PC-3 (cell line): ENCODE measurements around the gene SDS. TPM values are rescaled to one million over a fixed set of nuclear protein-coding genes. Genes with fewer than 3 reads are reported as not detected.

Experiments used
- ATAC-seq: fragments of 200-7000 bp; cut with Tn5 transposase; 2 replicates; pipeline ENCODE4 v1.9.1; 2020; ENCODE audit warnings: mild to moderate bottlenecking, moderate library complexity
- BruUV-seq: library from RNA; stranded (reverse); fragments of 400-500 nt; replicated peaks from 2 replicates; lab custom pipeline; 2021; lab: Mats Ljungman, UMichigan
- CTCF ChIA-PET: fragments of 300-600 bp; sonication (Branson Sonifier 250); formaldehyde crosslinking; loops from one replicate; lab custom pipeline; 2022; ENCODE audit warnings: antibody characterized with exemption; lab: Charles Lee
- POLR2A ChIA-PET: fragments of 300-600 bp; sonication (Branson Sonifier 250); formaldehyde crosslinking; loops from one replicate; lab custom pipeline; 2022; ENCODE audit warnings: antibody characterized with exemption; ENCODE audit not compliant: unreplicated experiment; lab: Charles Lee
- DNase-seq: peaks from one replicate; pipeline ENCODE4 v3.0.0-alpha.2; 2015
- H2AFZ ChIP-seq: fragments of 300-600 bp; sonication (generic); 2 replicates; pipeline ENCODE4 v1.6.0; 2016; ENCODE audit warnings: antibody characterized with exemption, low read length
- H3F3A ChIP-seq: fragments of 300-600 bp; sonication (generic); one replicate; pipeline ENCODE4 v1.6.0; 2017; ENCODE audit warnings: antibody characterized with exemption, low read length, control low read depth, mild to moderate bottlenecking; ENCODE audit not compliant: unreplicated experiment
- H3K27ac ChIP-seq: fragments of 300-600 bp; sonication (generic); 2 replicates; pipeline ENCODE4 v1.5.1; 2016; ENCODE audit warnings: mild to moderate bottlenecking, low read length
- H3K27me3 ChIP-seq: fragments of 300-600 bp; sonication (generic); 2 replicates; pipeline ENCODE4 v1.6.1; 2016; ENCODE audit warnings: low read length, mixed read lengths
- H3K36me3 ChIP-seq: fragments of 300-600 bp; sonication (generic); 2 replicates; pipeline ENCODE4 v1.6.1; 2016; ENCODE audit warnings: low read depth, mixed run types, low read length, mixed read lengths
- H3K4me1 ChIP-seq: fragments of 300-600 bp; sonication (generic); 2 replicates; pipeline ENCODE4 v1.5.1; 2016; ENCODE audit warnings: low read length; ENCODE audit not compliant: insufficient read depth
- H3K4me2 ChIP-seq: fragments of 300-600 bp; sonication (generic); 2 replicates; pipeline ENCODE4 v1.6.0; 2016; ENCODE audit warnings: low read length
- H3K4me3 ChIP-seq: fragments of 300-600 bp; sonication (generic); 2 replicates; pipeline ENCODE4 v1.5.1; 2016; ENCODE audit warnings: mild to moderate bottlenecking, low read length, mixed read lengths
- H3K79me2 ChIP-seq: fragments of 300-600 bp; sonication (generic); 2 replicates; pipeline ENCODE4 v1.6.1; 2017; ENCODE audit warnings: low read length, mixed read lengths
- H3K9ac ChIP-seq: fragments of 300-600 bp; sonication (generic); 2 replicates; pipeline ENCODE4 v1.6.0; 2016; ENCODE audit warnings: mild to moderate bottlenecking, low read length
- H3K9me2 ChIP-seq: fragments of 300-600 bp; sonication (generic); replicated peaks from 2 replicates; pipeline ENCODE4 v1.6.1; 2016; ENCODE audit warnings: mixed run types, low read length, mixed read lengths
- H3K9me3 ChIP-seq: fragments of 300-600 bp; sonication (generic); 2 replicates; pipeline ENCODE4 v1.6.1; 2016; ENCODE audit warnings: low read length, mixed read lengths
- H4K20me1 ChIP-seq: fragments of 300-600 bp; sonication (generic); 2 replicates; pipeline ENCODE4 v1.6.1; 2016; ENCODE audit warnings: low read length, mixed read lengths
- EZH2 ChIP-seq: fragments of 300-600 bp; sonication (generic); IDR thresholded peaks from one replicate; pipeline ENCODE4 v1.6.1; 2017; ENCODE audit warnings: antibody characterized with exemption, mild to moderate bottlenecking, low read length; ENCODE audit not compliant: unreplicated experiment
- EZH2phosphoT487 ChIP-seq: fragments of 300-600 bp; sonication (generic); IDR thresholded peaks from 2 replicates; pipeline ENCODE4 v1.6.1; 2018; ENCODE audit warnings: mild to moderate bottlenecking, antibody characterized with exemption, low read length, borderline replicate concordance
- intact Hi-C: fragments of 100-400 bp; cut with micrococcal nuclease; formaldehyde crosslinking; loops from 2 replicates; pipeline ENCODE4 v1.9.0; 2023
- total RNA-seq: library from RNA; depleted of rRNA; stranded (reverse); fragments of >200 nt; gene quantifications from 2 replicates; pipeline ENCODE4 v1.2.3, GENCODE V29; 2014; rRNA removed
- TF ChIP-seq, protein P1 (sequence below): fragments of 300-600 bp; sonication (generic); conservative IDR thresholded peaks from 2 replicates; pipeline ENCODE4 v1.5.1; 2017; ENCODE audit warnings: antibody characterized with exemption, low read depth, mild to moderate bottlenecking, low read length

The SDS gene
- total RNA-seq, 1 experiment from 2014 or later: not detected

DNA sequence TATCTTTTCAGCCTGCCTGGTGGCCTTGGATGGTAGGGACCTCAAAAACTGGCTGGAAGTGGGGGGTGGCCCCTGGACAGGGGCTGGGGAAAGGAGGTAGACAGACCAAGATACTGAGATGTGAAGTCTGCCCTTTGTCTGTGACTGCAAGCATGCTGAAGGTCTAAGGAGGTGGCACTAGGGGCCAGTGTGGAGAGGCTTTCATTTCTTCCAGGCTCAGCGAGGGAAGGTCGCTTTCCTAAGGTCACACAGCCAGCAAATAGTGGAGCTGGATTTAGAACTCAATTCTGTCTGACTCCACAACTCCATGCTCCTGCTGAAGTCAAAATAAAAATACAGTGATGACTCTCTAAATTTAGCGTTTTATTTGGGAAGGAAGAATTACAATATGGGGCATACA is 56.6 kb downstream of the SDS start:
- CTCF ChIA-PET: interaction anchor here (0.7 kb wide), 1 partner anchor 33 kb away, joined by 3 read pairs; no protein-coding TSS in a partner anchor
- H3K9me2 ChIP-seq: no peaks in the 10 kb centered on the region
- no peaks in the 10 kb centered on the region for H3K36me3 ChIP-seq
- H3K4me2 ChIP-seq: no peak overlapping the region
- no peak overlapping the region for H3K9ac ChIP-seq
- no peaks in the 10 kb centered on the region for H3K4me1 ChIP-seq
- intact Hi-C loops: no loop called here
- H3K27me3 ChIP-seq: no peaks in the 10 kb centered on the region
- H3K79me2 ChIP-seq: no peaks in the 10 kb centered on the region
- BruUV-seq: no TSS peak
- H3K4me3 ChIP-seq: no peak overlapping the region
- no peak overlapping the region for H2AFZ ChIP-seq
- TF ChIP-seq EZH2: no peak
- TF ChIP-seq, protein P1, sequence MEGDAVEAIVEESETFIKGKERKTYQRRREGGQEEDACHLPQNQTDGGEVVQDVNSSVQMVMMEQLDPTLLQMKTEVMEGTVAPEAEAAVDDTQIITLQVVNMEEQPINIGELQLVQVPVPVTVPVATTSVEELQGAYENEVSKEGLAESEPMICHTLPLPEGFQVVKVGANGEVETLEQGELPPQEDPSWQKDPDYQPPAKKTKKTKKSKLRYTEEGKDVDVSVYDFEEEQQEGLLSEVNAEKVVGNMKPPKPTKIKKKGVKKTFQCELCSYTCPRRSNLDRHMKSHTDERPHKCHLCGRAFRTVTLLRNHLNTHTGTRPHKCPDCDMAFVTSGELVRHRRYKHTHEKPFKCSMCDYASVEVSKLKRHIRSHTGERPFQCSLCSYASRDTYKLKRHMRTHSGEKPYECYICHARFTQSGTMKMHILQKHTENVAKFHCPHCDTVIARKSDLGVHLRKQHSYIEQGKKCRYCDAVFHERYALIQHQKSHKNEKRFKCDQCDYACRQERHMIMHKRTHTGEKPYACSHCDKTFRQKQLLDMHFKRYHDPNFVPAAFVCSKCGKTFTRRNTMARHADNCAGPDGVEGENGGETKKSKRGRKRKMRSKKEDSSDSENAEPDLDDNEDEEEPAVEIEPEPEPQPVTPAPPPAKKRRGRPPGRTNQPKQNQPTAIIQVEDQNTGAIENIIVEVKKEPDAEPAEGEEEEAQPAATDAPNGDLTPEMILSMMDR: no peak
- TF ChIP-seq EZH2phosphoT487: no peak
- no peaks in the 10 kb centered on the region for H3K9me3 ChIP-seq
- no peak overlapping the region for H3K27ac ChIP-seq
- no peaks in the 10 kb centered on the region for H4K20me1 ChIP-seq
- H3F3A ChIP-seq: no peaks in the 10 kb centered on the region
- DNase-seq (no peak), ATAC-seq (peak; percentile 38; the same call in 1 of the 2 replicates)
- POLR2A ChIA-PET: no interaction called here

DNA sequence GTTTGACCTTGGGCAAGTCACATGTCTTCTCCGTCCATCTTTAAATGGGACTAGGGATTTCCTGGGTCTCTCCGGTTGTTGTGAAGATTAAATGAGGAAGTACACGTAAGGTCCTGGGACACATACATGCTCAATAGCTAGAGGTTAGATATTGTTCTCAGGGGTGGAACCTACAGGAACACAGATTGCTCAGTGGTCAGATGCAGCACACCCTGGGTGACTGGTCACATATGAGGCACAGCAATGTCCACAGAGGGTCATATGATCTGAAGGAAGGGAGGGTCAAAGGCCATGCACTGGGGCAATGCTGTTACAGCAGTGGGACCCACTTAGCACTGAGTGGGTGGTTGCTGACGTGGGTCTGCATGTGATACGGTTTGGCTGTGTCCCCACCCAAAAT is 57.3 kb downstream of the SDS start:
- H2AFZ ChIP-seq: no peak overlapping the region
- no peaks in the 10 kb centered on the region for H3K27me3 ChIP-seq
- H3F3A ChIP-seq: no peaks in the 10 kb centered on the region
- POLR2A ChIA-PET: no interaction called here
- no TSS peak for BruUV-seq
- H3K4me3 ChIP-seq: no peak overlapping the region
- no peak overlapping the region for H3K27ac ChIP-seq
- no peaks in the 10 kb centered on the region for H3K9me3 ChIP-seq
- TF ChIP-seq, protein P1: no peak
- no peak for TF ChIP-seq EZH2phosphoT487
- TF ChIP-seq EZH2: no peak
- H3K9me2 ChIP-seq: no peaks in the 10 kb centered on the region
- CTCF ChIA-PET: no interaction called here
- no peak overlapping the region for H3K4me2 ChIP-seq
- H3K4me1 ChIP-seq: no peaks in the 10 kb centered on the region
- H3K36me3 ChIP-seq: no peaks in the 10 kb centered on the region
- H3K79me2 ChIP-seq: no peaks in the 10 kb centered on the region
- ATAC-seq (no peak), DNase-seq (no peak)
- intact Hi-C loops: no loop called here
- H4K20me1 ChIP-seq: no peaks in the 10 kb centered on the region
- no peak overlapping the region for H3K9ac ChIP-seq

DNA sequence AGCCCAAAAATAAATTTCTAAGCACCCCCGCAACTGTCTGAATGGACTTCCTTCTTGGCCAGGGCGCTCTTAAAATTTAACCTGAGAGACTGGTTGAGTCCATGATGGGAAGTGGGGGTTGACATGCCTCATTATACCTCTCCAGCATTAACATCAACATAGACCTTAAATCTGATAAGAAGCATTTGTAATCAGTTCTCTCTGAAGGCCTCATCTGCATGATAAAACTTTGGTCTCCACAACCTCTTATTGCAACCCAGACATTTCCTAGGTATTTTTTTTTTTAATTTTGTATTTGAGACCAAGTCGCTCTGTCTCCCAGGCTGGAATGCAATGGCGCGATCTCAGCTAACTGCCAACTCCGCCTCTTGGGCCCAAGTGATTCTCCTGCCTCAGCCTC is 58.4 kb downstream of the SDS start:
- ChIA-PET POLR2A (no interaction called here), CTCF (no interaction called here)
- H2AFZ ChIP-seq: no peak overlapping the region
- H3K36me3 ChIP-seq: no peaks in the 10 kb centered on the region
- H4K20me1 ChIP-seq: no peaks in the 10 kb centered on the region
- no peaks in the 10 kb centered on the region for H3K4me1 ChIP-seq
- H3K9ac ChIP-seq: no peak overlapping the region
- H3K4me2 ChIP-seq: no peak overlapping the region
- H3K4me3 ChIP-seq: no peak overlapping the region
- intact Hi-C loops: no loop called here
- TF ChIP-seq, protein P1: no peak
- TF ChIP-seq EZH2 (no peak), EZH2phosphoT487 (no peak)
- H3F3A ChIP-seq: no peaks in the 10 kb centered on the region
- no peaks in the 10 kb centered on the region for H3K9me2 ChIP-seq
- H3K79me2 ChIP-seq: no peaks in the 10 kb centered on the region
- no peak overlapping the region for H3K27ac ChIP-seq
- ATAC-seq: no peak
- BruUV-seq: no TSS peak
- H3K9me3 ChIP-seq: no peaks in the 10 kb centered on the region
- no peaks in the 10 kb centered on the region for H3K27me3 ChIP-seq
- no peak for DNase-seq

Other genes with a start within 250 kb of the SDS start
- gene DDX54, start 218.4 kb downstream of the SDS start, total RNA-seq: 158 and 309 TPM in 2 replicates
- gene RITA1, start 218.2 kb downstream of the SDS start, total RNA-seq: 66.8 and 71.6 TPM in 2 replicates
- gene TPCN1, start 182.4 kb downstream of the SDS start, total RNA-seq: 19.0 and 29.3 TPM in 2 replicates
- gene SLC8B1, start 68.8 kb downstream of the SDS start, total RNA-seq: 34.1 and 50.2 TPM in 2 replicates
- 18.8 and 38.1 TPM in 2 replicates for gene PLBD2, start 45.3 kb downstream of the SDS start, total RNA-seq
- gene SDSL, start 18.5 kb upstream of the SDS start, total RNA-seq: 14.0 and 19.9 TPM in 2 replicates
- gene LHX5, start 68.0 kb upstream of the SDS start, total RNA-seq: 0.23 and 0.26 TPM in 2 replicates